Measurements from ENCODE around the gene COL23A1.
"Not testable (repeated sequence)": the region's sequence is repeated elsewhere in the genome, so short reads cannot be mapped to it uniquely, and the experiment has no call there.

The COL23A1 gene

DNA sequence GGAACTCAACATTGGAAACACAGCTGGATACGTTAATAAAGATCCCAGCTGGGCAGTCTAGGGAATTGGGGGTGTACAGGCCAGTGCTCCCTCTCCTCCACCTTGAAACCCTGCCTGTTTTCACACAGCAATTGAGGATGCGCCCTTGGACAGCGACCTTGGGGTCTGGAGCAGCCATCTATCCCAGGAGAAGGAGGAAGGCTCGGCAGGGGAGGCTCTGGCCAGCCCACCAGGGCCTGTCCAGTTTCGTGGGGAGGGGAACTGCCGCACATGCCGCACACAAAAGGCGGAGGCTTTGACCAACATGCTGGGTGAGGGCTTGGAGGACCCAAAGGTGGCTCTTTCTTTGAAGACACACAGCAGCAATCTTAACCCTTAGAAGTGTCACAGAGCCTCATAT is 1.4 kb downstream of the COL23A1 start:
- no peak for DNase-seq (ENCODE audit: low read depth)

DNA sequence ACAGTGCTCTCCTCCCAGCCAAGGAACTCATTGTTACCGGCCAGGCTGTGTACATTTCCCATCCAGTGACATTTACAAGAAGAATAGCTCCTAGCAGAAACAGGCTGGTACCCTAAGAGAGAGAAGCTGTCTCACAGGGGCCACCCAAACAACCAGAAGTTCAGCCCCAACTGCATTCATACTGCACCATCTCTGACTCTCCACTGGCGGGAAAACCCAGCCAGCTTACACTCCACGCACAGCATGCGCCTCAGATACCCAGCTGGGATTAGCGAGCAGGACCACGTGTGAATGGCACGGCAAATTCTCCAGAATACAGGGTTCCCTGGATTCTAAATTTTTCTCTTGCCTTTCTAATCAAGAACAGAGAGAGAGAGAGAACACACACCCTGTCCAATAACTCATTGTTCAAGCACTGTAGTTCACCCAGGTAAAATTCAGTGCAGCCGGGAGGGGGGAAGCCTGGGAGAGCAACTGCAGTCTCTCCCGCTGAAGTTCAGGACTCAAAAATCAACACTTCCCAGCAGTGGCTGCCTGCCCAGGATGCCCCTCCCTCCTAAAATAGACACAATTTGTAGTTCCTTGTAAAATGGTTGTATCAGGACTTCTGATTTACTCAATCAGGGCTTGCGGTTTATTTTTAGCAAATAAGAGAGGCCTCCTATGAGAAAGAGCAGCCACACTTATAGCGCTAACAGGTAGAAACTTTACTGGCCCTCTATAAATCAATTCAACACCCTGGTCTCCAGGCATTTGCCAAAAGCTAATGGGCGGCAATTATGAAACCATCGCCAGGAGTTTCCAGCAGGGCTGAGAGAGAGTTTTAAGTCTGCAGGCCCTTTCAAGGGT is 2.2 kb downstream of the COL23A1 start:
- no peak for DNase-seq (ENCODE audit: low read depth)

DNA sequence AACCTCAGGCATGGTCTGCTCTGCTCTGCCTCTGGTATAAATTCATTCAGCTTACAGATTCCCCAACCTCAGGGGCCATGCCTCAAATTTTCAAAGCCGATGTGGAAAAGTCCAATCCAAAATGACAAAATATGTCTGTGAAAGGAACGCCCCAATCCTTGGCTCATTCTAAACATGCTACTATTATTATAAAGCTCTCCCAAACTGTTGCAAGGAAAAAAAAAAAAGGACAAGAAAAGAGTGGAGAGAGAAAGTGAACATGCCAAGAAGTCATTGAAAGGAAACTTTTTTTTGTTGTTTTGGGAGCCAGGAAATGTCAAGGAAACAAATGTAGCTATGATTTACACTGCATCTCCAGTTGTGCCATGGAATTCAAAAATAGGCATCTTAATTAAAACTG is 3.8 kb downstream of the COL23A1 start:
- DNase-seq (ENCODE audit: low read depth) = no peak

GRCh38 chr5:178585421-178585820 is 4.8 kb downstream of the COL23A1 start:
- DNase-seq (ENCODE audit: low read depth) = not testable (repeated sequence)

- no peak for DNase-seq (ENCODE audit: low read depth)
Observed at GRCh38 chr5:178583279-178583678, 6.9 kb downstream of the COL23A1 start.

DNA sequence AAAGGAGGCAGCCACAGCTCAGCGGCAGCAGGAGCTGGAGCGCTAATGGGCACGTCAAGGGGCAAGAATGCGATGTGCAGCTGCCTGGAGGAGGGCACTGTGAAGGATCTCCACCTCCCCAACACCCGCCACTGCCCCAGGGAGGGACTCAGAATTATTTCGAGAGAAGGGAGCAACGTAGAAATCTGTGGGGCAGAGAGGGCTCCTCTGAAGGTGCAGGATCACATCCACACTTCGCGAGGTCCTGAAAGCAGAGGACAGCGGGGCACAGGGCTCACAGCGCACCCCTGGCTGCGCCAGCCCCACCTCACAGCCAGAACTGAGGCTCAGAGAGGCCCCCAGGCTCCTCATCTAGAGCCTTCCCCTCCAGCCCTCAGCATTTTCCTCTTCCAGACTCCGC is 7.9 kb downstream of the COL23A1 start:
- DNase-seq (ENCODE audit: low read depth) = no peak

- no peak for DNase-seq (ENCODE audit: low read depth)
Observed at GRCh38 chr5:178581621-178582020, 8.6 kb downstream of the COL23A1 start.

DNA sequence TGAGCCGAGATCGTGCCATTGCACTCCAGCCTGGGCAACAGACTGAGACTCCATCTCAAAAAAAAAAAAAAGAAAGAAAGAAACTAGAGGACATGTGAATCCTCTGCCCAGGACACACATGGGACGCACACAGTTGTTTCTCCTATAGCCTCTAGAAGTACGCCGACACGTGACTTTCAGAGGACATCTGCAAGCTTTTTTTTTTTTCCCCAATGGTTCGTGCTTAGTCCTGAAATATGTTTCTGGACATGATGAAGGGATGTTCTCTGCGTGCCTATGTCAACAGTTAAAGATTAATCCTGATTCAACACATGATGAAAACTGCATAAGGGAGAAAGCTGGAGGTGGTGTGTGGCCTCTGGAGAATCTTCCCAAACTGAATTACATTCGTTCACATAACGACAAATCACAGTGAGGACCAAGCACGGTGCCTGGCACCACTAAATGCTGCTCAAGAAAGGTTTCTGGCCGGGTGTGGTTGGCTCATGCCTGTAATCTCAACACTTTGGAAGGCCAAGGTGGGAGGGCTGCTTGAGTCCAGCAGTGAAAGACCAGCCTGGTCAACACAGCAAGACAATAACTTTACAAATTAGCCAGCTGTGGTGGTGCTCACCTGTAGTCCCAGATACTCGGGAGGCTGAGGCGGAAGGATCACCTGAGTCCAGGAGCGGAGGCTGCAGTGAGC is 9.8 kb downstream of the COL23A1 start:
- DNase-seq (ENCODE audit: low read depth) = no peak

- DNase-seq (ENCODE audit: low read depth) = no peak
Observed at GRCh38 chr5:178577944-178578343, 12.2 kb downstream of the COL23A1 start.

- DNase-seq (ENCODE audit: low read depth) = no peak
Observed at GRCh38 chr5:178577376-178577839, 12.8 kb downstream of the COL23A1 start.

GRCh38 chr5:178576591-178577351 is 13.4 kb downstream of the COL23A1 start:
- DNase-seq (ENCODE audit: low read depth) = no peak

DNA sequence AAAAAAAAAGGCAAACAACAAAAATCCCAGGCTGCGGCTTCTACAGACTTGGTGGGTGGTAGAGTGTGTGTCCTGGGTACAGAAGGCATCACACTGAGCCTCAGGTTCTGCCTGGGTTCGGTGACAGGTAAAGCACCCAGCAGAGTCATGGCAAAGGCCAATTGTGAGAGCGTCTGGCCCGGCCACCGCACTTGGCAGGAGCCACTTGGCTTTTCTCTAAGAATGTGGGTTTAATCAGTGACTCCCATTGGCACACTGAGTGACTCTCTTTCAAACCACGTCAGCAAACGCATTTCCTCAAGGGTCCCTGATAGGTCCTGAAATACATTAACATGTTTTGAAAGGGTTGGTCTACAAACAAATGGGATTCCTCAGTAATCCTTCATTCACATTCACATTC is 17.0 kb downstream of the COL23A1 start:
- DNase-seq (ENCODE audit: low read depth) = no peak

DNA sequence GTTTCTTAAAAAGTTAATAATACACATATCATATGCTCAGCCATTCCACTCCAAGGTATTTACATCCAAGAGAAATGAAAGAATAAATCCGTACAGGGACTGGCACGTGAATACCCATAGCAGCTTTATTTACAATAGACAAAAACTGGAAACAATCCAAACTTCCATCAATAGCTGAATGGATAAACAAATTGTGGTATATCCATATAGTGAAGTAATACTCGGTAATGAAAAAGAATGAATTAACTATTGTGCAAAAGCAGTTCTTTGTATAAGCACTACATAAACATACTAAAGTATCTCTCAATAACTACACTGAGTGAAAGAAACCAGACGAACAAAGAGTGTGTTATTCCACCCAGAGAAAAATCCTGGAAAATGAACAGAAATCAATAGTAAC is 17.6 kb downstream of the COL23A1 start:
- no peak for DNase-seq (ENCODE audit: low read depth)

GRCh38 chr5:178569485-178569884 is 20.7 kb downstream of the COL23A1 start:
- no peak for DNase-seq (ENCODE audit: low read depth)

- DNase-seq (ENCODE audit: low read depth) = no peak
Observed at GRCh38 chr5:178564811-178565550, 25.2 kb downstream of the COL23A1 start.

GRCh38 chr5:178564397-178564796 is 25.8 kb downstream of the COL23A1 start:
- no peak for DNase-seq (ENCODE audit: low read depth)

- no peak for DNase-seq (ENCODE audit: low read depth)
Observed at GRCh38 chr5:178563621-178564020, 26.6 kb downstream of the COL23A1 start.

GRCh38 chr5:178561746-178562264 is 28.4 kb downstream of the COL23A1 start:
- no peak for DNase-seq (ENCODE audit: low read depth)

DNA sequence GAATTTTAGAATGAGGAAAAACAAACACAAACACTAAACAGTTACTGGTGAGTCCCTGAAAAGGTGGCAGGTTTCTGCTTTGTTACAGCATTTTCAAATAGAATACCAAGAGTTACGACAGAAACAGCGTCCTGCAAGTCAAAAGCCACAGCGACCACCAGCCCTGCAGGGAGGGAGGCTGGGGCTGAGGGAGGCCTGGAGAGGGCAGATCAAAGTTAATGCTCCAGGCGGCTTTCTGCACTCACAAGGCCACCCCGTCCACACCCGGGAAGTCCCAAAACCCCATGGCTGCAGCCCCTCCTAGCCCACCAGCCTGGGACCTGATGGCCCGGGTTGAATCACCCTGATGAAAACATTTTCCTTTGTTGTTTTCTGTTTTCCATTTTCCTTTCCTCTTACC is 29.3 kb downstream of the COL23A1 start:
- DNase-seq (ENCODE audit: low read depth) = no peak

DNA sequence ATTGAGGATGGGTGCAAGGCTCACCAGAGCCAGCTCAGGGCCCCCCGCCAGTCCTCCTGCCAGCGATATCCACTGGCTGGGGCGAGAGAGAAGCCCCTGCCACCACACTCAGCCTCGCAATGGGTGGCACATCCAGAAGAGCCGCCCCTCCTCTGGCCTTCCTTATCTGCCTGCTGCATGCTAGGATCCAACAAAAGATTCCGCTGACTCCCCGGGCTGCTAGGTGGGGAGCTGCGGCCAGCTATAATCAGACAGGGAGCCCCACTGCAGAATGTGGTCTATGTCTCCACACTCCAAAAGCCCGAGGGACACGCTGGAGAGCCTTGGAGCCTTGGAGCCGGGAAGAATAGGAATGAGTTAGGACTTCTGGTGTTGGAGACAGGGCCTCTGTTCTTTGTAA is 32.8 kb downstream of the COL23A1 start:
- no peak for DNase-seq (ENCODE audit: low read depth)

DNA sequence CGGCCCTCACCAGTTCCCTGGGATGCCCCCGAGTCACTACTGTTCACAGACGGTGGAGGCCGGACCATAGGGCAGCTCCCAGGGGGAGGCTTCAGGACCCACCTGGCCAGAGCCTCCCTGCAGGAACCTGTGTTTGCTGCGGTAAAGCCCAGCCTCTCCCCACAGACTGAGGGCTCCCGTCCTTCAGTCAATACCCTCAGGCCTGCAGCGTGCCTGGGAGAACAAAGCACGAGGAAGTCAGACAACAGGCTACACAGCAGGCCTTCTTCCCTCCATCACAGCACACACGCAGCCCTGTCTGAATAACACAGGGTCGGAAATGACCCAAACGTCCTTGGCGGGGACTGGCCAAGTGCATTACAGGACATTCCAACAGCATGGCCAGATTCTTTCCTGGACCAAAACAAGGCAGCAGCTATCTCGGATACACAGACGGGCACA is 34.4 kb downstream of the COL23A1 start:
- DNase-seq (ENCODE audit: low read depth) = no peak

- no peak for DNase-seq (ENCODE audit: low read depth)
Observed at GRCh38 chr5:178555005-178555404, 35.2 kb downstream of the COL23A1 start.
